Gastrocnemius medialis (tissue), 4 donors: ENCODE measurements around the gene IFT81.

Experiments used
- CTCF ChIP-seq, 5 experiments: fragments of 450-650 bp in 3 of 5; fragments of 200-600 bp in 2 of 5; sonication (generic) in 2 of 5; IDR thresholded peaks in 4 of 5; conservative IDR thresholded peaks in 1 of 5; 1 replicate in 4 of 5; 2 replicates in 1 of 5; pipeline ENCODE4 v1.5.1; 2016 to 2019; ENCODE audit warnings: antibody characterized with exemption in 5 of 5, mild to moderate bottlenecking in 3 of 5, moderate library complexity in 3 of 5
- POLR2A ChIP-seq, 2 donors: fragments of 450-650 bp; IDR thresholded peaks; one replicate each; pipeline ENCODE4 v1.6.1; 2017; ENCODE audit warnings: antibody characterized with exemption in 2 of 2, mild to moderate bottlenecking in 2 of 2, moderate library complexity in 2 of 2

- TF ChIP-seq CTCF (IDR thresholded peaks at IDR 0.05 in 4 of 5, conservative IDR thresholded peaks at IDR 0.05 in 1 of 5) (no peak), POLR2A (IDR thresholded peaks at IDR 0.05) (no peak)
Observed at GRCh38 chr12:110135806-110136205, 11.6 kb downstream of the IFT81 start.
